ENCODE data around the gene WTAP.

DNA sequence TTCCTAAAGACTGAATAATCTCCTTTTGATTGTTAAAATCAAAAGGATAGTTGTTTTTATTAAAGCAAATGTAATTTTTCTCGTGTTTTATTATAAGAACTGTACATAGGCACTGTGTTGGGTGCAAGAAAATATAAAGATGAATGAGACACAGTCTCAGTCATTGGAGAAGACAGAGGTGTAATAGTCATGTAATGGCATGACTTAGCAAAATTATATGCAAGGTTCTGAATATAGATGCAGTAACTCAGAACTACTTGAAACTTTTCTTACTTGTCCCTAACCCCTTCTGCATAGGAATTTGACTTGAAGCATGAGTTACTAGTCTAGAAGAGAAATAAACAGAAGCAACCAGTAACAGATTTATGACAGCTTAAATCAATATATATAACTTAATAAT is 14.9 kb downstream of the WTAP start:
- no peak for TF ChIP-seq TARDBP (IDR thresholded peaks at IDR 0.05)
- no peak for TF ChIP-seq BHLHE40 (IDR thresholded peaks at IDR 0.05; ENCODE audit: borderline replicate concordance)
